Activated CD4-positive, alpha-beta T cell treated with anti-CD3 and anti-CD28 coated beads for 4 hours (primary cell): Measurements from ENCODE around the gene MPP7.
"Not testable (repeated sequence)": the region's sequence is repeated elsewhere in the genome, so short reads cannot be mapped to it uniquely, and the experiment has no call there.

ENCODE experiments used
- DNase-seq, 2 donors: peaks; one replicate each; pipeline ENCODE4 v3.0.0-alpha.2; 2020

The MPP7 gene

DNA sequence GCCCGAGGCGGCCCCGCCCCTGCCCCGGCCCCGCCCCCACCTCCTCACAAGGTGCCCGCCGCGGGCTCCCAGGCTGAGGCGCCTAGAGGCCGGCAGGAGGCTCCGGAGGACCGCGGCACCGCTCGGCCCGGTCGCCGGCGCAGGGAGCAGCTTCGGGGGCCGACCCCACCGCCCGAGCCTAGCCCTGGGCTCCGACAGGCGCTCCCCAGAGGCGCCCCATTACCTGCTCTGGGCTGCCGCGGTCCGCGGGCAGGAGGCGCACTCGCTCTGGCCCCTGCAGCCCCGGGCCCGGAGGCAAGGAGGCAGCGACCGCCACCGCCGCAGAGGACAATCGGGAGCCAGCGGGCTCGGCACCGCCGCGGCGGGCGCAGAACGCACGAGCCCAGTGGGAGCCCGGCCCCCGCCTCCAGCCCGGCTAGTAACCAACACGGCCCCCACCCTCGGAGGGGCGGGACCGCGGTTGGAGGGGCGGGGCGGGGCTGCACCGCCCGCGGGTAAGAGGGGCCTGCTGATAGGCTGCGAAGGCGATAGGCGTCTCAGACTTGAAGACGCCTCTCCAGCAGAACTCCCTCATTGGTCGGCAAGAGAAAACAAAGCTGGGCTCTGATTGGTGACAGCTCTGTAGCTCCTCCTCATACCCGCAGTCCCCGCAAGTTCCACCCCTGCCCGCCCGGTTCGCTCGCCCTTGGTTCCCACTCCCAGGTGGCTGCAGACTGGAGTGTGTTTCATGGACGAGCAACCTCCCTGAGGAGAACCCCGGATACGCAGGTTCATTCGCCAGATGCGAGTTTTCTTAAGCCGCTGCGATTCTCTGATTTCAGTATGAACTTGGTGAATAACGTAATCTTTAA is at the start of gene MPP7:
Gene MPP7 (minus strand): TSS at position 427 of the 851 bp plus-strand sequence. CDS start 64,460 bp downstream, outside the sequence.
- peak; percentile 93 to 95 for DNase-seq

DNA sequence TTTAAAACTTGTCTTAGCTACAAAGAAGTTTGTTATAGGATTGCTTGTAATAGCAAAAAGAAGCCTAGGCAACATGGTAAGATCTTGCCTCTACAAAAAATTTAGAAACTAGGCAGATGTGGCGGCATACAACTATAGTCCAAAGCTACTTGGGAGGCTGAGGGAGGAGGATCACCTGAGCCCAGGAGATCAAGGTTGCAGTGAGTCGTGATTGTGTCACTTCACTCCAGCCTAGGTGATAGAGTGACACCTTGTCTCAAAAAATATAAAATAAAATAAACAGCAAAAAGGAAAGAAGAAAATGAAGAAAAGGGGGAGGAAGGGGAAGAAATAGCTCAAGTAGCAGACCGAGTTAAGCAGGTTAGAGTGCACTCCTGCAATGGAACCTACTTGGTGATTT is 47.0 kb upstream of the MPP7 start:
- DNase-seq: no peak

DNA sequence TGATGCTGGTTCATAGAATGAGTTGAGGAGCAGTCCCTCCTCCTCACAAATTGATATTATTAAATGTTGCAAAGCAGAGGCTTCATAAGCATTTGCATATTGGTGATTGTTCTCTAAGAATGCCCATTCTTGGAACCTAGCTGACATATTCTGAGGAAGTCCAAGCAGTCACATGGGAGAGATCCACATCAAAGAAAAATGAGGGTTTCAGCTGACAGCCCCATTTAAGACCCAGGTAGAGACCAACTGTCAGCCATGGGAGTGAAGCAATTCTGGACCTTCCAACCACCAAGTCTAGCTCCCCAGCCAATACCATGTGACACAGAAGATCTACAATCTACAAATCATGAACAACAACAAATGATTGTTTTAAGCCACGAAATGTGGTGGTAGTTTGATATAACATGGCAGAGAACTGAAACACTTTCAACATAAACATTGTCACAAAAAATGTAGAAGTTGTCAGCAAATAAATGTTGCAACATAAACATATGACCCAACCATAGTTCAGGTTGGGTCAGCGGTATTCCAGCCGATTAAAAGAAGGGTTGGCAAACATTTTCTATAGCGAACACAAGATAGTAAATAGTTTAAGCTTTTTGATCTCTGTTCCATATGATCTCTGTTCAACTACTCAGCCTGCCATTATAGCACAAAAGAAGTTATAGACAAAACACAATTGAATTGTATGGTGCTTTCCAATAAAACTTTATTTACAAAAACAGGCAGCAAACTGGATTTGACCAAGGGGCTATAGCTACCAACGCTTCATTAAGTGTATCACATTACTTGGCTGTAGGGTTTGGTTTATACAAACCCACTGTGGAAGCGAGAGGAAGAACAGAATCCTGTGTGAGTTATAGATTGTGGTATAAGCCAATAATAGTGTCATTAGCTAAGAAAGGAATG is 41.4 kb upstream of the MPP7 start:
- DNase-seq: no peak

DNA sequence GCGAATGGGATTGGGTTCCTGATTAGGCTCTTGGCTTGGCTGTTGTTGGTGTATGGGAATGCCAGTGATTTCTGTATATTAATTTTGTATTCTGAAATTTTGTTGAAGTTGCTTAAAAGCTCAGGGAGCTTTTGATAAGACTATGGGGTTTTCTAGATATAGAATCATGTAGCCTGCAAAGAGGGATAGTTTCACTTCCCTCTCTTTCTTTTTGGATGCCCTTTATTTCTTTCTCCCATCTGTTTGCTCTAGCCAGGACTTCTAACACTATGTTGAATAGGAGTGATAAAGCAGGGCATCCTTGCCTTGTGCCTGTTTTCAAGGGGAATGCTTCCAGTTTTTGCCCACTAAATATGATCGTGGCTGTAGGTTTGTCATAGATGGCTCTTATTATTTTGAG is 40.4 kb upstream of the MPP7 start:
- DNase-seq: no peak

DNA sequence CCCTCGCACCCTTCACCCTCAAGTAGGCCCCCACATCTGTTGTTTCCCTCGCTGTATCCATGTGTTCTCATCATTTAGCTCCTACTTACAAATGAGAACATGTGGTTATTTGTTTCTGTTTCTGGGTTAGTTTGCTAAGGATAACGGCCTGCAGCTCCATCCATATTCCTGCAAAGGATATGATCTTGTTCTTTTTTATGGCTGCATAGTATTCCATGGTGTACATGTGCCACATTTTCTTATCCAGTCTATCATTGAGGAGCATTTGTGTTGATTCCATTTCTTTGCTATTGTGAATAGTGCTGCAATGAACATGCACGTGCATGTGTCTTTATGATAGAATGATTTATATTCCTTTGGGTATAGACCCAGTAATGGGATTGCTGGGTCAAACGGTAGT is 38.8 kb upstream of the MPP7 start:
- not testable (repeated sequence) for DNase-seq

DNA sequence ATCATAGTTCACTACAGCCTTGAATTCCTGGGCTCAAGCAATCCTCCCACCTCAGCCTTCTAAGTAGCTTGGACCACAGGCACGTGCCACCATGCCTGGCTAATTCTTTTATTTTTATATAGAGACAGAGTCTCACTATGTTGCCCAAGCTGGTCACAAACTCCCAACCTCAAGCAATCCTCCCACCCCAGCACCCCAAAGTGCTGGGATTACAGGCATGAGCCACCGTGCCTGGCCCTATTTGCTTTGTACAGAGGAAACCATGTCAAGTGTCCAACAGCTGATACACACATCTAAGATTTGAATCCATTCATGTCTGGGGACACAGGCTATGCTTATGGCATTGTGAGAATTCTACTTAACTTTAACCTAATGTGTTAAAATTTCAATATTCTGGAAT is 29.9 kb upstream of the MPP7 start:
- DNase-seq: no peak

DNA sequence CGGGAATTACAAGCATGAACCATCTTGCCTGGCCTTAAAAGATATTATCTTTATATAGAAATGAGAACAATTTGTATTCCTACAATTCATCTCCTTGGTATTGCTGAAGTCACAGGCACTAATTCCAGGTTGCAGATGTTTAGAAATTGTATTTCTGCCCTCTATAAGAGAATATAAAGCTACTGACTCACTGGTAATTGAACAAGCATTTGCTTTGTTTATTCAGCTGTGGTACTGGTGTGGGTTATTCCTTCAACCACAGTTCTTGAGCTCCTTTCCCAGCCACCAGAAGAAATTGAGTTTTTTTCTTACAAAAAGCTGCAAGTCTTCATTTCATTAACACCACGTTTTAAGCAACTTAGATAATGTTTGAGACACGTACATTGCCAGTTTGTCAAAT is 29.0 kb upstream of the MPP7 start:
- DNase-seq: no peak

DNA sequence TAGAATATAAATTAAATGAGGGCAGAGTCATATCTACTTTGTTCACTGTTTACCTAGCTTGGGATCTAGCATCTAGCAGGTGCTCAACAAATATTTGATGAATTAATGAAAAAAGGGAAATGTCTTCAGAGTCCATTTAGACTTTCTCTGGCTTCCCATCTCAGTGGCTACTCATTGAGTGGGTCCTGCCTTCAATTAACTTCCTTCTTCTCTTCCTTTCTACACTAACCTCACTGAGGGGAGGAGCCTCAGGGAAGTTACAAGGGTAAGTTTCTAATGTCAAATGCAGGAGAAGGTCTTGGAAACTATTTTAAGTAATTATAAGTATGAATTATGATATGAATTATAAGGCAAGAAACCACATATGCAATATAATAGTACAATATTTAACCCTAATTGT is 28.2 kb upstream of the MPP7 start:
- no peak for DNase-seq

DNA sequence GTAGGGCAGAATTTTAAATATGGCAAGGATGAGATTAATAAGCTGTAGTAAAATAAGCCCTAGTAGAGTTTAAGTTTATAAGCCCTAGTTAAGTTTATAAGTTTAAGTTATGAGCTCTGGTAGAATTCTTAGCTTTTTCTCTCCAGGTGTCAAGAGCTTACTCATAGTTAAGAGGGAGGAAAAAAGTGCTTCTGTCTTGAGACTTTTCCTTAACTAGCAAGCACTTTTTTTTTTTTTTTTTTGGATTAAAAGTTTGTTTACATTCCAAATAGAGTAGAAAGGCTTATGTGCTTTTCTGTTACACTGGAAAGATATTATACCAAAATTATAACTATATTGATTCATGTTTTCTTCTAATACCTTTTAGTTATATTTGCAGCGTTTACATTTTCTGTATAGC is 25.5 kb upstream of the MPP7 start:
- no peak for DNase-seq

DNA sequence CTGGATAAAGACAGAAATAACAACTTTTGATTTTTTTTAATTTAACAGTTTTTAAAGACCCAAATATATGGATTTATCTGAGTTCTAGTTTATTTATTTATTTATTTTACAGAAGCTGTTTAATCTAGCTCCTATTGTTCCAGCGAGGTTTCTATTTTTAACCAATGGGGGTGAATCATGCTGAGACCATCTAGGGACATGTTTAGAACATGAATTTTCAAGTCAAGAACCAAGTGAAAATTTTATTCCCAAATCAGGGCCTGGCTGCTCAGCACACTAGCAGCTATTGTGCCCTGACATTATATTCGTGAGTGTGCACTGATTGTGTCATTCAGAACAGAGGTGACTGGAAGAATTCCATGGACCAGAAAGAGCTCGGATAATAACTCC is 24.6 kb upstream of the MPP7 start:
- no peak for DNase-seq

DNA sequence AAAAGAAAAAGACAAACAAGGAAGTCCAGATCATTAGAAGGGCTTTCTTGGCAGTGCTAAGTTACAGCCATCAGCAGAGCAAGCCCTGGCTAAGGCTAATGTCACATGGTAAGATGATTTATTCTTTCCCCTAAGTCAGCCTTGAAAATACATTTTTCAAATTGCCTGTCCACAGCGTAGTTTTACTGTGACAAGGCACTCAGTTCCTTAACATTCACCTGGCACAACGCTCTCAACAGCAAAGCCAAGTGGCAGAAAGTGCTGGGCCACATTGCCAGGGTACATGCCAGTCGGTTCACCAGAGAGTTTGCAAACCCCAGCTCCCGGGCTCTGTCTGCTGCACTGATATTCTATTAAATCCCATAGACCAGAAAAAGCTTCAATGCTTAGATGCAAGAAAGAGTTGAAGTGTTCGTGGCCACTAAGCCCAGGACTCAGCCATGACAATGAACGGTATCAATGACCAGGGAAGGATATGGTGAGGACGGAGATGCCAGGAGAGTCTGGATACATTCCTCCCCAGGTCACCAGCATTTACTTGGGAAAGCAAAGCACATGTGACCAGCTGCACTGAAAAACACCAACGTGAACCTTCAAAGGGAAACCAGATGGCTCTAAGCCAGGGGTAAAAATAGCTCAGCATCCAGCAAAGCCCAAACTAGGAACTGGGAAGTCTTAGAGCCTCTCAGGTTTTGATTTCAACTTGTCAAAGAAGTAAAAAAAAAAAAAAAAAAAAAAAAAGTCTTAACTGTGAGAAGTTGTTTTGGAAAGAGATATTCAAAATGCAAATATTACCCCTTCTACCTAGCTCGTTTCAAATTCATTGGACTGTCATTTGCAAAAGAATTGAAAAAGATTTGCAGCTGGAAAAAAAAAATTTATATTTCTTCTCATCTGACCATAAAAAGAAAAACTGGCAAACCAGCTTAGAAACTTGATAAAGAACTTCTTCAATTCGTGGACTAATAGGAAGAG is 23.9 kb upstream of the MPP7 start:
- DNase-seq: no peak

DNA sequence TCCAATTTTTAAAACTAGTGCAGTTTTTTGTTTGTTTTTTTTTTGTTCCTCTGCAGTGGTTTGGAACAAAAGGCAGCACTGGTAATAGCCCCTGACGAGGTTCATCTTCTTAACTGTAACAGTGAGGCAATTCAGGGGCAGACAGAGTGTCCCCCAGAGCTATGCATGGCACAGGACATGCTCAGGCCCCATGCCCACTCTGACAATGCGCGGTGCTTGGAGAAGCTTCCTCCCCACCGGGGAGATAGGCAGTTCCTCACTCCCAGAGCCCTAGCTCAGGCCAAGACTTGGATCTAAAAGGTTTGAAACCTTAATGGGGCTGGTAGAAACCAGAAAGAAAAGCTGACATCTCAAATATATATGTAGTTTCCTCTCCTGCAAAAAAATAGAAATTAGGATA is 17.9 kb upstream of the MPP7 start:
- DNase-seq: no peak

DNA sequence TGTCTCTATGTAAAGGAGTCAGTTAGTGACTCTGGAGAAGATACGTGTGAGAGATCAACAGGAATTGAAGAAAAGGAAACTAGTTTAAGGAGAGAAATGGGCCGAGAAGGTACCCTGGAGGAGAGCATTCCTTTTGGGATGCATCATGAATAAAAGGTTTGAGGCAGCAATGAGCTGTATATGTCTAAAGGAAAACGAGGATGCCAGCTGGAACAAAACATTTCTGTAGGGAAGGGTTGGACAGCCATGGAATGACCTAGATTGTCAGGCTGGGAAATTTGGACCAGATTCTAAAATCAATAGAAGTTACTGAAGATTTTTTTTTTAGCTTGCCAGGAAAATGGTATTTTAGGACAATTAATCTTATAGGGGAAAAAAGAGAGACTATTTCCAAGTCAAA is 17.2 kb upstream of the MPP7 start:
- DNase-seq: no peak

DNA sequence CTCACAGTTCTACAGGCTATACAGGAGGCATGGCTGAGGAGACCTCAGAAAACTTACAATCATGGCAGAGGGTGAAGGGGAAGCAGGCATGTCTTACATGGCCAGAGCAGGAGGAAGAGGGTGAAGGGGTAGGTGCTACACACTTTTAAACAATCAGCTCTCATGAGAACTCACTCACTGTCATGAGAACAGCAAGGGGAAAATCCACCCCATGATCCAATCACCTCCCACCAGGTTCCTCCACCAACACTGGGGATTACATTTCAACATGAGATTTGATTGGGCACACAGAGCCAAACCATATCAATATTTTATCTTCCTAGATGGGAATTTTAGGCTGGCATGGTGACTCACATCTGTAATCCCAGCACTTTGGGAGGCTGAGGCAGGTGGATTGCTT is 16.2 kb upstream of the MPP7 start:
- DNase-seq: not testable (repeated sequence)

DNA sequence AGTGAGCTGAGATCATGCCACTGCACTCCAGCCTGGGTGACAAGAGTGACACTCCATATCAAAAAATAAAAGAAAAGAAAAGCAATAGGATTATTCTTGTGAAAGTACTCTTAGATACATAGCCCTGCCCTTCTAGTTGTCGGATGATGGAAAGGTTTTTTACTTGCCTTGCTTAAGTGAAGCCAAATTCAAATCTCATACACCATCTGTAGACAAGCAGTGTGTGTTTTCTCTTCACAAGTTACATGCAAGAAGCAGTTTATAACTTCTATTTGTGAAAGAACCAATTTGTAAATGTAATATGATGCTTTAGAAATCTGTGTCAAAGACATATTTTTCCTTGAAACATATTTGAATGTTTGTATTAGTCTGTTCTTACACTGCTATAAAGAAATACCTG is 15.8 kb upstream of the MPP7 start:
- no peak for DNase-seq

DNA sequence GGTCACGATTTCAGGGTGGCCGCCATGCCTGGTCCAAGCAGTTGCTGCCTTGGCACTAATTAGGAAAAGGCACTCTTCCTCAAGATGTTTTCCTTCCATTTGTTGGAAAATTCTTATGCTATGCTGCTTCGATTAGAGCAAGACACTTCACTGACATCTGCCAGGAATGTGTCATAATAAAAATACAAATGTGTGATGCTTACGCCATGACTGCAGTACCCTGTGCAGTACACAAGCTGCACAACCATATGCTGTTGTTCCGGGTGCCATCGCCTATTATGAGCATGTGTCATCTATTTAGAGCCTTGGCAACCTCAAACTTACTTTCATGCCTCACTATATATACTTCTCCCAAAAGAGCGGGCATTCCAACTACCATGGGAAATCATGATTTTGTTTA is 14.9 kb upstream of the MPP7 start:
- DNase-seq: no peak

DNA sequence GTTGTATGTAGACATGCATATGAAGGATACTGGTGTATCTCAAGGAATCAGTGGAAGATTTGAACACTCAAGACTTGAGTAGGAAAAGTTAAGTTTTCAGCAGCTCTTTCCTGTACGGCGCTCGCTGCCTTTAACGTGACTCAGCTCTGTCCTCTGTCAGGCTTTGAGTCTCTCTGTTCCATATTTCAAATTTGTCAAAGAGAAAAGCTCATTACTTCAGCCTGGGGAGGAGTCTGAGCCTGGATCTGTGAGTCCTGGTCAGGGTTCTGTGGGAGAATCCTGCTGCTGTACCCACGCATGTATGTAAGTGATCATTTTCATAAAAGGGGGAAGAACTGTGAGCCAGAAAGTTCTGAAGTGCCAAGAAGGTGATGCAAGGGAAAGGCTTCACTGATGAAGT is 13.8 kb upstream of the MPP7 start:
- DNase-seq: no peak

DNA sequence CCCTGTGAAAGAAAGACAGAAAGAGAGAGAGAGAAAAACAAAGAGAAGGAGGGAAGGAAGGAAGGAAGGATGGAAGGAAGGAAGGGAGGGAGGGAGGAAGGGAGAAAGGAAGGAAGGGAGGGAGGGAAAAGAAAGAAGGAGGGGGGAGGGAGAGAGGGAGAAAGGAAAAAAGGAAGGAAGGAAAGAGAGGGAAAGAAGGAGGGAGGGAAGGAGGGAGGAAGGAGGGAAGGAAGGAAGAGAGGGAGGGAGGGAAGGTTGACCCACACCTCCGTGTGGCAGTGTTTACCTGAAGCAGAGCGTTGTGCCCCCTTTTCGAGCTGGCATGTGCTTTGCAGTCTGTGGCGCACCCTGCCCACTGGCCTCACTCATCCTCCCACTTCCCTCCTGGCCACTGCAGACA is 12.3 kb upstream of the MPP7 start:
- DNase-seq: no peak

DNA sequence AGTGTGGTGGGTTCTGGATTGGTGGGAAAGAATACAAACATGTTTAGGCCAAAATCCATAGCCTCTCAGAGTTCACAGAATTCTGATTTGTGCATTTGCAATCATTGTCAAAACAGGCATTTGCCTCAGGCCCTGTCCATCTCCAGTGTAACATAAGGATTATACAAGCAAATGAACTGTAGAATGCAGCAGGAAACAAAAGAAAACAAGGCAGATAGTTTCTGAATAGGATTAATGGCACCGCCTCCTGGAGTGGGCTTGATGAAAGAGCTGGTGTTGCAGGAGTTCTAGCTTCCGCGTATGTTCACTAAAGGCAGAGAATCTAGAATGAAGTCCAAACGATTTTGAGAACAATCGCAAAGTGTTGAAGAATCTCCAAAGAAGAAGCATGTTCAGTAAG is 11.3 kb upstream of the MPP7 start:
- DNase-seq: no peak

DNA sequence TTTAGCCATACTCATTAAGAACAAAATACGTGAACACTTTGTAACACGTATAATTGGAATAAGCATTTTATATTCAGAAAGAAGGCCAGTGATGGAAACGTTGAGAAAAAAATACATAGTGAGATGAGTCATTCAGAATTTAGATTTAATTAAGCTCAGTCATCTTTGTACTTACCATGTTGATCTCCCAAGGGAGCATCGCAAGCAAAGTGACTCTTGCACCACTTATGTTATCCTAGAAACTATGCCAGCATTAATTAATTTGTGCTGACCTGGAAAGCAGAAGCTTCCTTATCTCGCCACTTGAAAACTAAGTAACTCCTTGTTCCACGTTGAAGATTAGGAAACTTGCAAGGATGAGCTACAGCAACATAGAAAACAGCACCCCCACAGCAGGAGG is 9.7 kb upstream of the MPP7 start:
- DNase-seq: no peak

DNA sequence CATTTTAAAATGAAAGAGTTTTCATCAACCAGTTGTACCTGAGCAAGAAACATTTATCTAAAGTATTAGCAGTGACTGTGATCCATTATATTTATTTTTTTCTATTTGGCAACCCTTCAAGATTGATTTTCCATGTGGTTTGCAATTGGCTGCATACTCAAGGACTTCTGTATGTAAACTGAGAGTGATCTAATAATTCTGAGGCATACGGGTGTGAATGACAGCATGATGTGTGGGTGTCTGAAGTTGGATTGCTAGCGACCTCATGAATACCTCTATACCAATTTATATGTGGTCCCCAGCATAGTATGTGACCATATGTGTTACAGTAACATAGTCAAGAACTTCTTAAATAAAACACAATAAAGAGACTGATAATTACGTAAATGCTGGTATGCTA is 8.2 kb upstream of the MPP7 start:
- no peak for DNase-seq

DNA sequence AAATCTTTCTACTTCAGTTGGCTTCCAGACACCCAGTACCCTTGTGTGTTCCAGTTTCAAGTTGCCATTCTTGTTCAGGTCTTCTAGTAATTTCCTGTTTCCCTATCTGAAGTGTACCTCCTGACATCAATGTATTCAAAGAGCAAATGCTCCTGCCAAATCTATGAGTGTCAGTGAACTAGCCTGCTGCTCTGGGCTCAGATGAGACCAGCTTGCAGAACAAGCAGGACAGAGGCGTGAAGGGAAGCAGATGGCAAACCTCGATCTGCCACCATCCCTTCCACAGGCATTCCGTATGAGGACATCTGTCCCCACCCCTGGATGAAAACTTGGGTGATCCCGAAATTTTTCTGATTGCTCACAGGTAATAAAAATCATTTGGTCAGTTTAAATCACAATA is 4.4 kb upstream of the MPP7 start:
- no peak for DNase-seq

DNA sequence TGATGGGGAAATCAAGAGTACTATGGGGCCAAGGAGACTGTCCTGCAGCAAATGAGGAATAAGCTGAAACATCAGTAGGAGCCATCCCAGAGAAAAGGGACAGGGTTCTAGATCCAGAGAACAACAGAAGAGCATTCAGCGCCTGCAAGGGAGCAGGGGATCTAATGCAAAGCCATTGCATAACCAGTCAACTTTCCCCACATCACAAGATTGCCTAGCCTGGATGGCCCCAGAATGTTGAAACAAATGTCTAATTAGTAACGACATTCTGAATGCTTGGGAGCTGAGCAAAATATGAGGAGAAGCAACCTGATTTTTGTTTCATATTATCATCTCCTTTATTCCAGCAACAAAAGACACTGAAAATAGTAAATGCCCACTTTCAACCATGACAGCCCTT is 2.7 kb upstream of the MPP7 start:
- DNase-seq: no peak
